ENCODE measurements around the gene MPDU1.

- no peak for TF ChIP-seq CTCF (IDR thresholded peaks at IDR 0.05; ENCODE audit: poor library complexity)
- no peak for TF ChIP-seq EZH2 (IDR thresholded peaks at IDR 0.05; ENCODE audit: borderline replicate concordance)
- TF ChIP-seq EZH2phosphoT487 (IDR thresholded peaks at IDR 0.05; ENCODE audit: low read depth, severe bottlenecking, unreplicated experiment): no peak
Measured at GRCh38 chr17:7583253-7584109, at the start of gene MPDU1.

Measured in hepatocyte (in vitro differentiated cells).